GM12878 (cell line): ENCODE measurements around the gene OCRL. TPM values are rescaled to one million over a fixed set of nuclear protein-coding genes. Genes with fewer than 3 reads are reported as not detected.

Source experiments
- ATAC-seq: fragments of 200-7000 bp; cut with Tn5 transposase; 3 replicates; pipeline ENCODE4 v1.9.1; 2020; ENCODE audit warnings: mild to moderate bottlenecking, moderate library complexity
- BruUV-seq: library from RNA; stranded (reverse); fragments of 400-500 nt; replicated peaks from 2 replicates; lab custom pipeline; 2021; lab: Mats Ljungman, UMichigan
- CTCF ChIA-PET: fragments of 300-600 bp; sonication (Branson Sonifier 250); formaldehyde crosslinking; extraction: SDS; loops from one replicate; lab custom pipeline; 2021; ENCODE audit warnings: inconsistent platforms; lab: Yijun Ruan, JAX
- POLR2A ChIA-PET: fragments of 350-600 bp; formaldehyde crosslinking; extraction: SDS; loops from one replicate; lab custom pipeline; 2021; ENCODE audit warnings: inconsistent platforms; lab: Charles Lee
- RAD21 ChIA-PET: fragments of 300-600 bp; sonication (Branson Sonifier 250); formaldehyde crosslinking; loops from one replicate; lab custom pipeline; 2023; ENCODE audit warnings: antibody characterized with exemption; ENCODE audit not compliant: unreplicated experiment; lab: Charles Lee
- SMC1A ChIA-PET: fragments of 300-600 bp; sonication (Branson Sonifier 250); formaldehyde crosslinking; loops from one replicate; lab custom pipeline; 2023; ENCODE audit not compliant: unreplicated experiment, uncharacterized antibody; lab: Charles Lee
- DNase-seq: peaks from one replicate; pipeline ENCODE4 v3.0.0-alpha.2; 2011; ENCODE audit warnings: low read depth, low spot score
- FAIRE-seq: peaks from 3 replicates; lab custom pipeline; 2011; peaks lifted over from hg19 to GRCh38; lab: Jason Lieb, UNC
- H2AFZ ChIP-seq: 2 replicates; pipeline ENCODE4 v1.6.0; 2011; ENCODE audit warnings: low read depth, low read length, control low read depth; ENCODE audit not compliant: control insufficient read depth
- H3K27ac ChIP-seq: 2 replicates; pipeline ENCODE4 v1.5.1; 2011; ENCODE audit warnings: control low read depth; ENCODE audit not compliant: control insufficient read depth, insufficient read depth
- H3K27me3 ChIP-seq, 2 experiments: replicated peaks in 1 of 2; 2 replicates each; pipeline versions ENCODE4 v1.6.0 to v1.6.1; 2011; ENCODE audit warnings: low read length in 1 of 2; ENCODE audit not compliant: control insufficient read depth in 2 of 2, insufficient read depth in 2 of 2
- H3K36me3 ChIP-seq, 2 experiments: 2 replicates each; pipeline ENCODE4 v1.5.1; 2011; ENCODE audit warnings: low read length in 1 of 2; ENCODE audit not compliant: control insufficient read depth in 2 of 2, insufficient read depth in 2 of 2
- H3K4me1 ChIP-seq: 2 replicates; pipeline ENCODE4 v1.6.1; 2011; ENCODE audit warnings: mild to moderate bottlenecking, low read length, moderate library complexity, mixed read lengths; ENCODE audit not compliant: control insufficient read depth, insufficient read depth
- H3K4me2 ChIP-seq: 2 replicates; pipeline ENCODE4 v1.6.0; 2011; ENCODE audit warnings: control low read depth; ENCODE audit not compliant: control insufficient read depth, insufficient read depth
- H3K4me3 ChIP-seq: fragments of 200-600 bp; sonication (generic); 2 replicates; pipeline ENCODE4 v1.5.1; 2016
- H3K79me2 ChIP-seq: 2 replicates; pipeline ENCODE4 v1.6.0; 2011; ENCODE audit warnings: low read length; ENCODE audit not compliant: control insufficient read depth, insufficient read depth
- H3K9ac ChIP-seq: 2 replicates; pipeline ENCODE4 v1.8.0; 2011; ENCODE audit warnings: low read length, control low read depth, mixed read lengths; ENCODE audit not compliant: control insufficient read depth, insufficient read depth
- H3K9me3 ChIP-seq: replicated peaks from 3 replicates; pipeline ENCODE4 v1.5.1; 2011; ENCODE audit warnings: mild to moderate bottlenecking, low read length; ENCODE audit not compliant: control insufficient read depth, insufficient read depth
- H4K20me1 ChIP-seq: 2 replicates; pipeline ENCODE4 v1.6.0; 2011; ENCODE audit not compliant: control insufficient read depth, insufficient read depth
- ATF3 ChIP-seq: IDR thresholded peaks from 2 replicates; pipeline ENCODE4 v1.6.1; 2011; ENCODE audit warnings: low read depth, mild to moderate bottlenecking, low read length, moderate library complexity, borderline replicate concordance; ENCODE audit errors: extremely low read depth
- BACH1 ChIP-seq: fragments of 450-650 bp; IDR thresholded peaks from 2 replicates; pipeline ENCODE4 v1.6.1; 2017; ENCODE audit warnings: mild to moderate bottlenecking, borderline replicate concordance
- BCL11A ChIP-seq: IDR thresholded peaks from 2 replicates; pipeline ENCODE4 v1.6.1; 2011; ENCODE audit warnings: low read depth, low read length
- CBX5 ChIP-seq: sonication (generic); IDR thresholded peaks from 2 replicates; pipeline ENCODE4 v1.6.1; 2016; ENCODE audit warnings: low read depth, moderate library complexity, mild to moderate bottlenecking, inconsistent platforms
- CHD4 ChIP-seq: fragments of 200-600 bp; sonication (generic); IDR thresholded peaks from 2 replicates; pipeline ENCODE4 v1.6.1; 2016; ENCODE audit warnings: mild to moderate bottlenecking
- GATAD2B ChIP-seq: fragments of 450-650 bp; conservative IDR thresholded peaks from 2 replicates; pipeline ENCODE4 v1.6.1; 2017; ENCODE audit warnings: low read depth, mild to moderate bottlenecking, moderate library complexity
- HCFC1 ChIP-seq: fragments of 150-350 bp; IDR thresholded peaks from 2 replicates; pipeline ENCODE4 v1.6.1; 2014; ENCODE audit warnings: low read length
- MEF2B ChIP-seq: fragments of 450-650 bp; IDR thresholded peaks from 2 replicates; pipeline ENCODE4 v1.6.1; 2018; ENCODE audit warnings: mild to moderate bottlenecking, moderate library complexity; ENCODE audit not compliant: partially characterized antibody, poor library complexity, severe bottlenecking
- NFIC ChIP-seq: IDR thresholded peaks from 2 replicates; pipeline ENCODE4 v1.6.1; 2012; ENCODE audit warnings: low read depth, mild to moderate bottlenecking, inconsistent platforms, low read length, moderate library complexity
- NFXL1 ChIP-seq: fragments of 450-650 bp; IDR thresholded peaks from 2 replicates; pipeline ENCODE4 v1.6.1; 2017; ENCODE audit warnings: antibody characterized with exemption, mild to moderate bottlenecking, borderline replicate concordance
- NFYA ChIP-seq: IDR thresholded peaks from 2 replicates; pipeline ENCODE4 v1.6.1; 2011; ENCODE audit warnings: low read depth, mild to moderate bottlenecking, low read length, improper control_type of control experiment, borderline replicate concordance
- RELA ChIP-seq: fragments of 450-650 bp; IDR thresholded peaks from 2 replicates; pipeline ENCODE4 v1.8.0; 2014; ENCODE audit warnings: borderline replicate concordance; ENCODE audit not compliant: partially characterized antibody
- RELB ChIP-seq: fragments of 450-650 bp; IDR thresholded peaks from 2 replicates; pipeline ENCODE4 v1.6.1; 2017; ENCODE audit warnings: low read depth, mild to moderate bottlenecking, moderate library complexity
- SRF ChIP-seq, 2 experiments: IDR thresholded peaks; 2 replicates each; pipeline ENCODE4 v1.6.1; 2011; ENCODE audit warnings: low read depth in 2 of 2, low read length in 2 of 2, mild to moderate bottlenecking in 1 of 2, moderate library complexity in 1 of 2
- SUPT20H ChIP-seq: IDR thresholded peaks from 2 replicates; pipeline ENCODE4 v1.6.1; 2011; ENCODE audit warnings: low read depth, mild to moderate bottlenecking, low read length, moderate library complexity, borderline replicate concordance; ENCODE audit not compliant: control insufficient read depth
- SUZ12 ChIP-seq: fragments of 200-600 bp; sonication (generic); IDR thresholded peaks from one replicate; pipeline ENCODE4 v1.6.1; 2018; ENCODE audit warnings: antibody characterized with exemption, mild to moderate bottlenecking; ENCODE audit not compliant: unreplicated experiment
- TARDBP ChIP-seq: IDR thresholded peaks from 2 replicates; pipeline ENCODE4 v1.6.1; 2016; ENCODE audit warnings: borderline replicate concordance
- ZNF622 ChIP-seq: fragments of 450-650 bp; IDR thresholded peaks from 2 replicates; pipeline ENCODE4 v1.6.1; 2017; ENCODE audit warnings: mild to moderate bottlenecking, inconsistent platforms
- WGBS: methylation state at CpG from one replicate; pipeline ENCODE4 v1.1.6; 2016; ENCODE audit warnings: low lambda C conversion rate; ENCODE audit not compliant: insufficient replicate concordance, insufficient coverage; ENCODE audit errors: missing lambda C conversion rate; 5-methylcytosine and 5-hydroxymethylcytosine counted together
- in situ Hi-C: fragments of 300-500 bp; cut with MboI; formaldehyde crosslinking; loops from 9 replicates; pipeline ENCODE4 v1.14.3; 2018; ENCODE audit warnings: mixed read lengths
- intact Hi-C: fragments of 100-400 bp; cut with micrococcal nuclease; formaldehyde crosslinking; loops from one replicate; pipeline ENCODE4 v1.14.2; 2022; ENCODE audit not compliant: unreplicated experiment
- polyA plus RNA-seq, 11 experiments: library from polyadenylated mRNA; depleted of rRNA in 4 of 11; unstranded in 6 of 11; stranded (reverse) in 5 of 11; fragments of >200 nt; fragmentation: Nextera tagmentation in 4 of 11; fragmentation: Illumina TruSeq in 1 of 11; extraction: Ambion mirVana in 4 of 11; extraction: Trizol in 1 of 11; gene quantifications; 1 replicate in 1 of 11; 2 replicates in 10 of 11; pipeline versions ENCODE4 v1.2.1 to v1.2.3, GENCODE V29; 2011 to 2016; ENCODE audit warnings: inconsistent platforms in 2 of 11, missing spikeins in 2 of 11, low read depth in 1 of 11
- total RNA-seq, 4 experiments: library from RNA; depleted of rRNA in 3 of 4; stranded (reverse); fragments of >200 nt in 3 of 4; fragmentation: Illumina TruSeq in 1 of 4; extraction: Trizol in 1 of 4; gene quantifications; 2 replicates each; pipeline versions ENCODE4 v1.2.1 to v1.2.3, GENCODE V29; 2013 to 2021

OCRL gene
- total and polyA plus RNA-seq, 10 of the 15 experiments (the other 5 are each of a cell fraction or from before 2014, with no cell fraction given) = 0.53 to 4.4 (median 2.3) TPM

- TF ChIP-seq NFXL1 = no peak
- no peak for TF ChIP-seq BACH1
- no peak for TF ChIP-seq TARDBP
- no peak for TF ChIP-seq GATAD2B
- TF ChIP-seq RELA = no peak
- TF ChIP-seq, all 136 proteins: peak for 0
Observed at GRCh38 chrX:129577877-129578276, 37.8 kb downstream of the OCRL start (continued).

- 56% methylated on average over 1 of the region's 1 CpG for WGBS
- ATAC-seq (no peak), DNase-seq (no peak), FAIRE-seq (no peak)
- Histone ChIP-seq H3K4me2 (no peak overlapping the region), H3K36me3 (no peaks in the 10 kb centered on the region), H2AFZ (no peak overlapping the region), H3K9ac (no peak overlapping the region), H3K4me3 (no peak overlapping the region), H3K4me1 (no peaks in the 10 kb centered on the region), H4K20me1 (no peaks in the 10 kb centered on the region), H3K27ac (no peak overlapping the region), H3K79me2 (no peaks in the 10 kb centered on the region), H3K9me3 (no peaks in the 10 kb centered on the region), H3K27me3 (no peaks in the 10 kb centered on the region)
- in situ Hi-C loops (no loop called here), intact Hi-C loops (no loop called here)
- ChIA-PET SMC1A (no interaction called here), POLR2A (no interaction called here), RAD21 (no interaction called here), CTCF (no interaction called here)
- TF ChIP-seq NFIC (no peak), ZNF622 (no peak), CHD4 (no peak), RELB (no peak), SRF (IDR thresholded peaks at IDR 0.05; ENCODE audit: low read depth in 2 of 2, low read length in 2 of 2) (no peak), CBX5 (no peak), SUPT20H (no peak), SUZ12 (no peak), NFYA (no peak), MEF2B (no peak), ATF3 (no peak), BCL11A (no peak), HCFC1 (no peak)
- no TSS peak for BruUV-seq
Observed at GRCh38 chrX:129581904-129582303, 41.8 kb downstream of the OCRL start.
